ENCODE results near the gene C12orf76. TPM values are rescaled to one million over a fixed set of nuclear protein-coding genes. Genes with fewer than 3 reads are reported as not detected.
"Not testable (repeated sequence)": the region's sequence is repeated elsewhere in the genome, so short reads cannot be mapped to it uniquely, and the experiment has no call there.

C12orf76 gene
- total and polyA plus RNA-seq, 7 experiments from 2014 or later, result 14.3 to 28.7 (median 21.0) TPM

DNA sequence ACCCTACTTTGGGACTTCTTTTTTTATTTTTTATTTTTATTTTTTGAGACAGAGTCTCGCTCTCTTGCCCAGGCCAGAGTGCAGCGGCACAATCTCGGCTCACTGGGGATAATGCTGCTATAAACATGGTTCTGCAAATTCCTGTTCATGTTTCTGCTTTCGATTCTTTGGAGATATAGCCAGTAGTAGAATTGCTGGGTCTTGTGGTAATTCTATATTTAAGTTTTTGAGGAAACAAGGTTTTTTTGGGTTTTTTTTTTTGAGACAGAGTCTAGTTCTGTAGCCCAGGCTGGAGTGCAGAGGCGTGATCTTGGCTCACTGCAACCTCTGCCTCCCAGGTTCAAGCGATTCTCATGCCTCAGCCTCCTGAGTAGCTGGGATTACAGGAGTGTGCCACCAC, 39.9 kb upstream of the C12orf76 start:
- peaks cover 0 to 56% (median 6%) of the 10 kb centered on the region in 5 donors for H3K27me3 Mint-ChIP-seq
- H3K4me3 ChIP-seq (ENCODE audit: low read length); H3K9me3 Mint-ChIP-seq; DNase-seq; H3K36me3 ChIP-seq (ENCODE audit: control insufficient read depth in 2 of 3, insufficient read depth in 3 of 3, low read length in 3 of 3); H3K4me3 Mint-ChIP-seq; H3K4me1 ChIP-seq (ENCODE audit: control insufficient read depth in 2 of 2, insufficient read depth in 2 of 2, low read length in 2 of 2); H3K4me1 Mint-ChIP-seq; H3K27ac ChIP-seq (ENCODE audit: low read depth, low read length); H3K36me3 Mint-ChIP-seq; H3K9me3 ChIP-seq (ENCODE audit: control insufficient read depth in 2 of 3, low read length in 3 of 3); H3K27me3 ChIP-seq (ENCODE audit: control insufficient read depth in 2 of 2, insufficient read depth in 2 of 2, low read length in 2 of 2); intact Hi-C loops (cut with micrococcal nuclease); POLR2A ChIA-PET: not testable (repeated sequence)
- CTCF ChIA-PET, result interaction anchor here (0.7 kb wide), 1 partner anchor 157 kb away, joined by 3 read pairs; no protein-coding TSS in a partner anchor
- peak; percentile 37 for ATAC-seq
- peak overlapping the region in 1 of 9 donors; percentile 44 for H3K27ac Mint-ChIP-seq

DNA sequence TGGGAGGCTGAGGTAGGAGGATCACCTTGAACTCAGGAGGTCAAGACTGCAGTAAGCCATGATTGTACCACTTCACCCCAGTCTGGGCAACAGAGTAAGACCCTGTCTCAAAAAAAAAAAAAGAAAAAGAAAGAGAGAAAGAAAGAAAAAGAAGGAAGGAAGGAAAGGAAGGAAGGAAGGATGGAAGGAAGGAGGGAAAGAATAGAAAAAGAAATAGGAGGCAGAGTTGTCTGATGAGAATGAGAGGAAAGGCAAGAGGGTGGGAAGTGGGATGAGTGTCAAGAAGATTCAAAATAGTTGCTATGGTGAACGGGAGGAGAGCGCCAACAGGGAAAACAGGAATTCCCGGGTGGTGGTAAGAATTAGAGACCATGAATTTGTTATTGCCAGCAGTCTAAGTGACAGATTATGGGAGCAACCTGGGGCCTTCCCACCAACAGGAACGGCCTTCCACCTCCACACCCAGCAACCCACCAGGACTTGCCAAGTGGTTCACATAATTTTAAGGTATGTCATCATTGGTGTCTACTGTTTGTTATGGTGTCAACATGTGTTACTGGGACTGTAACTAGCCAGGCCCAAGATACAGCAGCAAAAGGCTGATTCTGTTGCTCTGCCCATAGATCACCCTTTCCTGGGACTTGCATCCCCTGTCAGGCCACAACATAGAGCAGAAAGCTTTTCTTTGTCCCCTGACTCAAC, 36.1 kb upstream of the C12orf76 start:
- Histone ChIP-seq H3K36me3 (ENCODE audit: control insufficient read depth in 2 of 3, insufficient read depth in 3 of 3, low read length in 3 of 3) (no peaks in the 10 kb centered on the region), H3K27me3 (ENCODE audit: control insufficient read depth in 2 of 2, insufficient read depth in 2 of 2, low read length in 2 of 2) (no peaks in the 10 kb centered on the region), H3K4me1 (ENCODE audit: control insufficient read depth in 2 of 2, insufficient read depth in 2 of 2, low read length in 2 of 2) (peaks cover under 1 to 12% of the 10 kb centered on the region in 2 donors), H3K4me3 (ENCODE audit: low read length) (no peak overlapping the region), H3K9me3 (ENCODE audit: control insufficient read depth in 2 of 3, low read length in 3 of 3) (no peaks in the 10 kb centered on the region), H3K27ac (ENCODE audit: low read depth, low read length) (no peak overlapping the region)
- intact Hi-C loops (cut with micrococcal nuclease), result no loop called here
- H3K4me3 Mint-ChIP-seq, result no peak overlapping the region
- POLR2A ChIA-PET, result interaction anchor here (0.7 kb wide), 2 partner anchors 87 to 116 kb away, joined by 4 to 5 read pairs; no protein-coding TSS in a partner anchor
- H3K27me3 Mint-ChIP-seq, result peaks cover 0 to 32% (median 0%) of the 10 kb centered on the region in 5 donors
- CTCF ChIA-PET, result no interaction called here
- peaks cover 0 to 7% (median 2%) of the 10 kb centered on the region in 11 donors for H3K9me3 Mint-ChIP-seq
- DNase-seq (no peak), ATAC-seq (no peak)
- no peak overlapping the region for H3K27ac Mint-ChIP-seq
- H3K36me3 Mint-ChIP-seq, result peaks cover 0 to 12% (median 0%) of the 10 kb centered on the region in 5 donors
- H3K4me1 Mint-ChIP-seq, result peaks cover 11 to 26% (median 13%) of the 10 kb centered on the region in 7 donors

DNA sequence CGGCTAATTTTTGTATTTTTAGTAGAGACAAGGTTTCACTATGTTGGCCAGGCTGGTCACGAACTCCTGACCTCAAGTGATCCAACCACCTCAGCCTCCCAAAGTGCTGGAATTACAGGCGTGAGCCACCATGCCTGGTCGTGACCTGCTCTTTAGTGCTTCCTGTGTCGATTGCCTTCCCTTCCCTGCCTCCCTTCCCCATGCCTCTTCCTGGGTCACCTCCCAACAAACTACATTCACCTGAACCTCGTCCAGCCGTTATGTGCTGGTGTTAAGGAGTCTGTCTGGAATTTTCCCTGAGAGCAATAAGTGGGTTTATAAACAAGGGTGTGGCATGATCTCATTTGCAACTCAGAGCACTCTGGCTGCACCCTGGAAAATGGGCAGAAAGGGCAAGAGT, 32.1 kb upstream of the C12orf76 start:
- peak overlapping the region; percentile 20 to 86 (median 60) for H3K4me3 Mint-ChIP-seq
- ChIA-PET POLR2A (interaction anchor here (0.8 to 1.3 kb wide), 3 partner anchors 45 to 390 kb away, joined by 3 to 4 read pairs (median 3); partner anchors contain the start of gene ARPC3), CTCF (interaction anchor here (0.6 kb wide), 1 partner anchor 74 kb away, joined by 4 read pairs; no protein-coding TSS in a partner anchor)
- peak overlapping the region; percentile 0 to 99 (median 90) for H3K27ac Mint-ChIP-seq
- H3K4me1 Mint-ChIP-seq, result peaks cover 13 to 45% (median 22%) of the 10 kb centered on the region in 7 donors
- ATAC-seq (no peak), DNase-seq (no peak)
- Histone ChIP-seq H3K4me1 (ENCODE audit: control insufficient read depth in 2 of 2, insufficient read depth in 2 of 2, low read length in 2 of 2) (peaks cover 9 to 21% of the 10 kb centered on the region in 2 donors), H3K27me3 (ENCODE audit: control insufficient read depth in 2 of 2, insufficient read depth in 2 of 2, low read length in 2 of 2) (no peaks in the 10 kb centered on the region), H3K36me3 (ENCODE audit: control insufficient read depth in 2 of 3, insufficient read depth in 3 of 3, low read length in 3 of 3) (no peaks in the 10 kb centered on the region), H3K27ac (ENCODE audit: low read depth, low read length) (no peak overlapping the region), H3K9me3 (ENCODE audit: control insufficient read depth in 2 of 3, low read length in 3 of 3) (no peaks in the 10 kb centered on the region), H3K4me3 (ENCODE audit: low read length) (peak overlapping the region; percentile 42)
- intact Hi-C loops (cut with micrococcal nuclease), result no loop called here
- H3K9me3 Mint-ChIP-seq, result peaks cover 0 to 6% (median 2%) of the 10 kb centered on the region in 11 donors
- peaks cover 0 to 13% (median 0%) of the 10 kb centered on the region in 5 donors for H3K36me3 Mint-ChIP-seq
- H3K27me3 Mint-ChIP-seq, result peaks cover 0 to 8% (median 0%) of the 10 kb centered on the region in 5 donors

DNA sequence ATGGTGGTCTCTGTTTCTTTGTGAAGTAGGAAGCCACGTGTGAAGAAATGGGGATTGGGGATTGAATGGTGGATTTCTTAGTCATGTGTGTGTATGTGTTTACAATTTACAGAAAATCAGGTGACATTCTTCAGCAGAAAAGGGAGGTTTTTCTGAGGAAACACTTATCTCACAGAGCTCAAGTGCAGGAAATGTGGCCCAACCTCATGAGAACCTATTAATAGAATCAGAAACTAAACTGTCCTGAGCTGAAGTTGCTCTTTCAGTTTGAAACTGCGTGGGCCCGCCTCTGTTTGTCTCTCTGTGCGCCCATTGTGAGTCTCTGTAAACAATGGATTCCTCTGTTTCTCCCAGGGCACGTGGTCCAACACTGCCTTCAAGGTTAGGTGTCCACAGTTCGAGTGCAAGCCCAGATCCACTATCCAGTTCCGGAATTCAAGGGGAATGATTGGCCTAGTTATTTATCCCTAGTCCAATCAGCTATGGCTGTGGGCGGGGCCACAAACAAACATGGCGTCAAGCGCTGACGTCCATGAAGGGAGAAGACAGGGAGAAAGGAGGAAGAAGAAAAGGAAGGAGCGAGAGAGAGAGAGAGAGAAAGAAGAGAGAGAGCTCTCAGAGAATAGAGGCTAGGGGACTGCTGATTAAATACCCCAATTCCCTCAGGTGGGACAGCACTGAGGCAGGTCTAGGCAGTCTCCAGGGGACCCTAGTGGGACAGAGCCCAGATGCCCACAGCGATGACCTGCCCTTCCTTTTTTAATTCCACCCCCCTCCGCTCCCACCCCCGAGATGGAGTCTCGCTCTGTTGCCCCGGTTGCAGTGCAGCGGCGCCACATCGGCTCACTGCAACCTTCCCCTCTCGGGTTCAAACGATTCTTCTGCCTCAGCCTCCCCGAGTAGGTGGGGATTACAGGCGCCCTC, 31.4 kb upstream of the C12orf76 start:
- CTCF ChIA-PET, result interaction anchor here (0.6 to 1.1 kb wide), 3 partner anchors 8 to 73 kb away, joined by 3 to 6 read pairs (median 4); no protein-coding TSS in a partner anchor
- intact Hi-C loops (cut with micrococcal nuclease), result loop anchor here (1.0 to 10.0 kb wide), 8 partner anchors 21 to 325 kb away; partner anchors contain the start of genes C12orf76 (in 2 of the 2), IFT81 (in 2 of the 2), ANAPC7 (in 1 of the 2) and ATP2A2 (in 1 of the 2)
- peaks cover 9 to 21% of the 10 kb centered on the region in 2 donors for H3K4me1 ChIP-seq (ENCODE audit: control insufficient read depth in 2 of 2, insufficient read depth in 2 of 2, low read length in 2 of 2)
- Mint-ChIP-seq H3K4me1 (peaks cover 13 to 47% (median 26%) of the 10 kb centered on the region in 7 donors), H3K4me3 (peak overlapping the region; percentile 76 to 94 (median 86)), H3K9me3 (peaks cover 0 to 6% (median 2%) of the 10 kb centered on the region in 11 donors), H3K27ac (peak overlapping the region; percentile 92 to 99 (median 98)), H3K36me3 (peaks cover 0 to 13% (median 0%) of the 10 kb centered on the region in 5 donors), H3K27me3 (peaks cover 0 to 5% (median 0%) of the 10 kb centered on the region in 5 donors)
- peak; percentile 44 to 83 (median 75) for DNase-seq
- H3K4me3 ChIP-seq (ENCODE audit: low read length), result peak overlapping the region; percentile 42
- H3K27me3 ChIP-seq (ENCODE audit: control insufficient read depth in 2 of 2, insufficient read depth in 2 of 2, low read length in 2 of 2), result no peaks in the 10 kb centered on the region
- ATAC-seq, result peak; percentile 96
- no peaks in the 10 kb centered on the region for H3K9me3 ChIP-seq (ENCODE audit: control insufficient read depth in 2 of 3, low read length in 3 of 3)
- POLR2A ChIA-PET, result interaction anchor here (0.8 to 1.3 kb wide), 5 partner anchors 44 to 391 kb away, joined by 3 to 5 read pairs (median 3); partner anchors contain the start of genes ARPC3 and IFT81
- H3K27ac ChIP-seq (ENCODE audit: low read depth, low read length), result peak overlapping the region; percentile 71
- no peaks in the 10 kb centered on the region for H3K36me3 ChIP-seq (ENCODE audit: control insufficient read depth in 2 of 3, insufficient read depth in 3 of 3, low read length in 3 of 3)

DNA sequence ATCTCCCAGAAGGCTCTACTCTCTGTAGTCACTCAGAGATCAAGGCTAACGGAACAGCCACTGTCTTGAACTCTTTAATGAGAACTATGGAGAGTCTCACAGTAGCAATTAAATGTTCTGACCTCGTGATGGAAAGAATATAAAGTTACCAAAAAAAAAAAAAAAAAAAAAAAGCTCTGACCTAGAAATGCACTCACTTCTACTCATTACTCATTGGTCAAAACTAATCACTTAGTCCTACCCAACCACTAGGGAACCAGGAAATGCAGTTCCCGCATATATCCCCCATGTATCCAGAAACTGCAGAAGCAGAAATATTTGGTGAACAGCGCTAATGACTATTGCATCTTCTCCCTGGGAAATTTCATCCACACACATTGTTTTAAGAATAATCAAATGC, 29.5 kb upstream of the C12orf76 start:
- peaks cover 29 to 66% (median 45%) of the 10 kb centered on the region in 7 donors for H3K4me1 Mint-ChIP-seq
- ATAC-seq (no peak), DNase-seq (no peak)
- H3K27ac Mint-ChIP-seq, result peak overlapping the region in 5 of 9 donors; percentile 3 to 46 (median 19)
- H3K4me3 ChIP-seq (ENCODE audit: low read length), result no peak overlapping the region
- H3K9me3 ChIP-seq (ENCODE audit: control insufficient read depth in 2 of 3, low read length in 3 of 3), result no peaks in the 10 kb centered on the region
- ChIA-PET POLR2A (no interaction called here), CTCF (interaction anchor here (0.6 kb wide), 1 partner anchor 16 kb away, joined by 4 read pairs; no protein-coding TSS in a partner anchor)
- H3K4me3 Mint-ChIP-seq, result no peak overlapping the region
- intact Hi-C loops (cut with micrococcal nuclease), result loop anchor here (2.0 to 10.0 kb wide), 3 partner anchors 40 to 327 kb away; partner anchors contain the start of genes ANAPC7 (in 1 of the 2) and IFT81 (in 1 of the 2)
- H3K36me3 ChIP-seq (ENCODE audit: control insufficient read depth in 2 of 3, insufficient read depth in 3 of 3, low read length in 3 of 3), result no peaks in the 10 kb centered on the region
- H3K4me1 ChIP-seq (ENCODE audit: control insufficient read depth in 2 of 2, insufficient read depth in 2 of 2, low read length in 2 of 2), result peaks cover 9 to 21% of the 10 kb centered on the region in 2 donors
- H3K27me3 ChIP-seq (ENCODE audit: control insufficient read depth in 2 of 2, insufficient read depth in 2 of 2, low read length in 2 of 2), result no peaks in the 10 kb centered on the region
- H3K27ac ChIP-seq (ENCODE audit: low read depth, low read length), result no peak overlapping the region
- peaks cover 0 to 5% (median 2%) of the 10 kb centered on the region in 11 donors for H3K9me3 Mint-ChIP-seq
- peaks cover 0 to 15% (median 0%) of the 10 kb centered on the region in 5 donors for H3K36me3 Mint-ChIP-seq
- no peaks in the 10 kb centered on the region for H3K27me3 Mint-ChIP-seq

DNA sequence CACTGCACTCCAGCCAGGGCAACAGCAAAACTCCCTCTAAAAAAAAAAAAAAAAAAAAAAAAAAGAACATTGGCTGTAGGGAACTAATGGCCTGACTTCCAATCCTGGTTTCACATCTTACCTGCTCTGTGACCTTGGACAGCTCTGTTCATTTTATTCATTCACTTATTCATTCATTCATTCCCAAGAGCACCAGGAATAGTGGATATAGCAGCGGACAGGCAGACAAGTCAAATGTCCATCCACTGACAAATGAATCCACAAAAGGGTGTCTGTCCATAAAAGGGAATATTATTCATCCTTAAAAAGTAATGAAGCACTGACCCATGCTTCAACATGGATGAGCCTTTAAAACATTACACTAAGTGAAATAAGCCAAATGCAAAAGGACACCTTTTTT, 27.6 kb upstream of the C12orf76 start:
- ChIA-PET POLR2A (no interaction called here), CTCF (no interaction called here)
- H3K27ac ChIP-seq (ENCODE audit: low read depth, low read length), result no peak overlapping the region
- no peaks in the 10 kb centered on the region for H3K36me3 ChIP-seq (ENCODE audit: control insufficient read depth in 2 of 3, insufficient read depth in 3 of 3, low read length in 3 of 3)
- H3K4me1 Mint-ChIP-seq, result peaks cover 31 to 71% (median 57%) of the 10 kb centered on the region in 7 donors
- peaks cover 9 to 21% of the 10 kb centered on the region in 2 donors for H3K4me1 ChIP-seq (ENCODE audit: control insufficient read depth in 2 of 2, insufficient read depth in 2 of 2, low read length in 2 of 2)
- ATAC-seq (no peak), DNase-seq (no peak)
- no peak overlapping the region for H3K4me3 Mint-ChIP-seq
- no peak overlapping the region for H3K4me3 ChIP-seq (ENCODE audit: low read length)
- intact Hi-C loops (cut with micrococcal nuclease), result loop anchor here (5.0 to 10.0 kb wide), 2 partner anchors 39 to 329 kb away; partner anchors contain the start of gene ANAPC7 (in 1 of the 2)
- H3K9me3 Mint-ChIP-seq, result peaks cover 0 to 6% (median 2%) of the 10 kb centered on the region in 11 donors
- no peaks in the 10 kb centered on the region for H3K27me3 Mint-ChIP-seq
- H3K9me3 ChIP-seq (ENCODE audit: control insufficient read depth in 2 of 3, low read length in 3 of 3), result no peaks in the 10 kb centered on the region
- no peaks in the 10 kb centered on the region for H3K27me3 ChIP-seq (ENCODE audit: control insufficient read depth in 2 of 2, insufficient read depth in 2 of 2, low read length in 2 of 2)
- H3K36me3 Mint-ChIP-seq, result peaks cover 0 to 24% (median 0%) of the 10 kb centered on the region in 5 donors
- H3K27ac Mint-ChIP-seq, result peak overlapping the region in 1 of 9 donors; percentile 8
